Lower leg skin (tissue), 3 donors: ENCODE results near the gene ANK3.

Experiments
- POLR2A ChIP-seq, 2 donors: fragments of 450-650 bp; IDR thresholded peaks; one replicate each; pipeline ENCODE4 v1.6.1; 2016 to 2017; ENCODE audit warnings: antibody characterized with exemption in 2 of 2, mild to moderate bottlenecking in 1 of 2, moderate library complexity in 1 of 2
- TF ChIP-seq, protein P1 (sequence below), 3 donors: fragments of 450-650 bp; IDR thresholded peaks; one replicate each; pipeline ENCODE4 v1.5.1; 2016; ENCODE audit warnings: antibody characterized with exemption in 3 of 3, mild to moderate bottlenecking in 3 of 3, moderate library complexity in 2 of 3

DNA sequence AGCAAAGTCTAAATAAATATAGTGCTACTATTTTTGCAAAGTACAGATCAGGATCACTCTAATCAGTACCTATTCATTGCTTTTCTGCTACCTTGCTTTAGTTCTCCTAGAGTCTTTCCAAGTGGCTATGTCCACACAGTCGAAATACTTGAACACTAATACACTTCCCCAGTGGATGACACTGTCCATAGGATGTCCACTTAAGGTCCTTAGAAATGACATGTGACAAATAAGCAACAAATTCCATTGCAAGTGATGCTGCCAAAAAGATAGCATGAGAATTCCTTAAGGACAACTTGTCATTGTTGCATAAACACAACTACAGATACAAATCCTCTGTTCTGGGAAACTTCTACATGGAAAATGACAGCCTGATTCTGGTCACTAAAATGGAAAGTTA, 93.6 kb downstream of the ANK3 start:
- TF ChIP-seq, protein P1, sequence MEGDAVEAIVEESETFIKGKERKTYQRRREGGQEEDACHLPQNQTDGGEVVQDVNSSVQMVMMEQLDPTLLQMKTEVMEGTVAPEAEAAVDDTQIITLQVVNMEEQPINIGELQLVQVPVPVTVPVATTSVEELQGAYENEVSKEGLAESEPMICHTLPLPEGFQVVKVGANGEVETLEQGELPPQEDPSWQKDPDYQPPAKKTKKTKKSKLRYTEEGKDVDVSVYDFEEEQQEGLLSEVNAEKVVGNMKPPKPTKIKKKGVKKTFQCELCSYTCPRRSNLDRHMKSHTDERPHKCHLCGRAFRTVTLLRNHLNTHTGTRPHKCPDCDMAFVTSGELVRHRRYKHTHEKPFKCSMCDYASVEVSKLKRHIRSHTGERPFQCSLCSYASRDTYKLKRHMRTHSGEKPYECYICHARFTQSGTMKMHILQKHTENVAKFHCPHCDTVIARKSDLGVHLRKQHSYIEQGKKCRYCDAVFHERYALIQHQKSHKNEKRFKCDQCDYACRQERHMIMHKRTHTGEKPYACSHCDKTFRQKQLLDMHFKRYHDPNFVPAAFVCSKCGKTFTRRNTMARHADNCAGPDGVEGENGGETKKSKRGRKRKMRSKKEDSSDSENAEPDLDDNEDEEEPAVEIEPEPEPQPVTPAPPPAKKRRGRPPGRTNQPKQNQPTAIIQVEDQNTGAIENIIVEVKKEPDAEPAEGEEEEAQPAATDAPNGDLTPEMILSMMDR (IDR thresholded peaks at IDR 0.05): no peak
- no peak for TF ChIP-seq POLR2A (IDR thresholded peaks at IDR 0.05)
